HepG2 (cell line): ENCODE measurements around the gene MRPL28. TPM values are rescaled to one million over a fixed set of nuclear protein-coding genes. Genes with fewer than 3 reads are reported as not detected.
"Not testable (repeated sequence)": the region's sequence is repeated elsewhere in the genome, so short reads cannot be mapped to it uniquely, and the experiment has no call there.

Experiments used
- ATAC-seq: fragments of 200-7000 bp; cut with Tn5 transposase; 3 replicates; pipeline ENCODE4 v1.9.1; 2020; ENCODE audit warnings: mild to moderate bottlenecking, moderate library complexity
- BruUV-seq: library from RNA; stranded (reverse); fragments of 400-500 nt; replicated peaks from 2 replicates; lab custom pipeline; 2021; lab: Mats Ljungman, UMichigan
- CTCF ChIA-PET: fragments of 300-600 bp; formaldehyde crosslinking; extraction: SDS; loops from one replicate; lab custom pipeline; 2021; ENCODE audit warnings: low total read pairs, inconsistent platforms, low intra/inter-chr PET ratio; lab: Yijun Ruan, JAX
- POLR2A ChIA-PET: fragments of 350-600 bp; sonication (Branson Sonifier 250); formaldehyde crosslinking; loops from one replicate; lab custom pipeline; 2020; ENCODE audit warnings: antibody characterized with exemption, inconsistent platforms; lab: Yijun Ruan, JAX
- DNase-seq: peaks from one replicate; pipeline ENCODE4 v3.0.0-alpha.2; 2015; ENCODE audit warnings: low spot score
- FAIRE-seq: peaks from 3 replicates; lab custom pipeline; 2011; peaks lifted over from hg19 to GRCh38; lab: Jason Lieb, UNC
- H2AFZ ChIP-seq: one replicate; pipeline ENCODE4 v1.6.1; 2011; ENCODE audit warnings: low read length, inconsistent platforms
- H3K27ac ChIP-seq: fragments of 300-600 bp; 3 replicates; pipeline ENCODE4 v1.8.0; 2011; ENCODE audit warnings: mixed run types, mild to moderate bottlenecking, mixed read lengths, low read length, inconsistent platforms; ENCODE audit not compliant: insufficient read depth; ENCODE audit errors: extremely low read length
- H3K27me3 ChIP-seq, 2 experiments: fragments of 200-600 bp in 1 of 2; 2 replicates in 1 of 2; 3 replicates in 1 of 2; pipeline versions ENCODE4 v1.6.0 to v1.8.0; 2011; ENCODE audit warnings: low read length in 2 of 2, mild to moderate bottlenecking in 2 of 2, moderate library complexity in 2 of 2, inconsistent platforms in 1 of 2; ENCODE audit not compliant: insufficient read depth in 2 of 2, control insufficient read depth in 1 of 2
- H3K36me3 ChIP-seq, 2 experiments: fragments of 200-600 bp in 1 of 2; replicated peaks in 1 of 2; 2 replicates in 1 of 2; 3 replicates in 1 of 2; pipeline versions ENCODE4 v1.5.1 to v1.8.0; 2011; ENCODE audit warnings: low read length in 2 of 2, inconsistent platforms in 1 of 2; ENCODE audit not compliant: insufficient read depth in 2 of 2, control insufficient read depth in 1 of 2
- H3K4me1 ChIP-seq: 2 replicates; pipeline ENCODE4 v1.5.1; 2012; ENCODE audit warnings: low read length, inconsistent platforms; ENCODE audit not compliant: insufficient read depth
- H3K4me2 ChIP-seq: 2 replicates; pipeline ENCODE4 v1.6.0; 2011; ENCODE audit warnings: low read depth, low read length, inconsistent platforms
- H3K4me3 ChIP-seq, 3 experiments: fragments of 200-600 bp in 1 of 3; sonication (generic), shearing (Covaris generic) in 1 of 3; replicated peaks in 1 of 3; 2 replicates each; pipeline ENCODE4 v1.5.1; 2011 to 2016; ENCODE audit warnings: low read length in 3 of 3, inconsistent platforms in 2 of 3, low read depth in 2 of 3, mild to moderate bottlenecking in 2 of 3, control low read depth in 1 of 3, mixed read lengths in 1 of 3; ENCODE audit not compliant: insufficient read depth in 1 of 3
- H3K79me2 ChIP-seq: one replicate; pipeline ENCODE4 v1.6.1; 2011; ENCODE audit warnings: low read length, inconsistent platforms; ENCODE audit not compliant: insufficient read depth
- H3K9ac ChIP-seq: 2 replicates; pipeline ENCODE4 v1.6.0; 2011; ENCODE audit warnings: mild to moderate bottlenecking, low read depth, low read length, inconsistent platforms; ENCODE audit not compliant: insufficient read depth
- H3K9me3 ChIP-seq: 2 replicates; pipeline ENCODE4 v1.5.1; 2012; ENCODE audit warnings: mild to moderate bottlenecking, low read length
- H4K20me1 ChIP-seq: 2 replicates; pipeline ENCODE4 v1.6.0; 2011; ENCODE audit warnings: inconsistent platforms, mild to moderate bottlenecking, low read length, moderate library complexity; ENCODE audit not compliant: insufficient read depth
- BCL3 ChIP-seq: sonication (generic); formaldehyde crosslinking; IDR thresholded peaks from 2 replicates; pipeline ENCODE4 v1.5.1; 2020; ENCODE audit warnings: mild to moderate bottlenecking, missing genetic modification reagents, moderate library complexity
- BORCS8-MEF2B ChIP-seq: sonication (generic); formaldehyde crosslinking; IDR thresholded peaks from 2 replicates; pipeline ENCODE4 v1.8.0; 2022; ENCODE audit warnings: mild to moderate bottlenecking, missing genetic modification reagents
- HNF4A ChIP-seq: sonication (generic); formaldehyde crosslinking; IDR thresholded peaks from 2 replicates; pipeline ENCODE4 v1.4.0; 2020; ENCODE audit warnings: missing genetic modification reagents
- HOMEZ ChIP-seq: IDR thresholded peaks from 2 replicates; pipeline ENCODE4 v1.6.1; 2016; ENCODE audit warnings: low read depth
- MEF2D ChIP-seq: sonication (generic); formaldehyde crosslinking; IDR thresholded peaks from 2 replicates; pipeline ENCODE4 v1.5.1; 2020; ENCODE audit warnings: mild to moderate bottlenecking, missing genetic modification reagents
- THYN1 ChIP-seq: sonication (generic); formaldehyde crosslinking; IDR thresholded peaks from 2 replicates; pipeline ENCODE4 v1.8.1; 2023; ENCODE audit warnings: low read depth, mild to moderate bottlenecking, moderate library complexity, missing genetic modification reagents, borderline replicate concordance
- ZNF160 ChIP-seq: sonication (generic); formaldehyde crosslinking; IDR thresholded peaks from 2 replicates; pipeline ENCODE4 v1.8.0; 2022; ENCODE audit warnings: mild to moderate bottlenecking, inconsistent platforms, missing genetic modification reagents
- ZNF362 ChIP-seq: sonication (generic); formaldehyde crosslinking; IDR thresholded peaks from 2 replicates; pipeline ENCODE4 v1.4.0; 2020; ENCODE audit warnings: missing genetic modification reagents, mild to moderate bottlenecking, borderline replicate concordance
- ZNF546 ChIP-seq: sonication (generic); formaldehyde crosslinking; conservative IDR thresholded peaks from 2 replicates; pipeline ENCODE4 v1.8.1; 2023; ENCODE audit warnings: mild to moderate bottlenecking, missing genetic modification reagents
- ZNF563 ChIP-seq: sonication (generic); formaldehyde crosslinking; IDR thresholded peaks from 2 replicates; pipeline ENCODE4 v1.8.0; 2022; ENCODE audit warnings: mild to moderate bottlenecking, moderate library complexity, missing genetic modification reagents
- WGBS: methylation state at CpG from one replicate; pipeline ENCODE4 v1.1.6; 2017; ENCODE audit warnings: low lambda C conversion rate; 5-methylcytosine and 5-hydroxymethylcytosine counted together
- in situ Hi-C: cut with HindIII; loops from 2 replicates; pipeline ENCODE4 v1.10.0; 2017; ENCODE audit warnings: low pct_unique_long_range_greater_than_20kb; ENCODE audit not compliant: extremely low pct_ligation_motif_present
- intact Hi-C: fragments of 100-400 bp; cut with micrococcal nuclease; formaldehyde crosslinking; loops from one replicate; pipeline ENCODE4 v1.10.0; 2022; ENCODE audit not compliant: unreplicated experiment
- polyA plus RNA-seq, 8 experiments: library from polyadenylated mRNA; depleted of rRNA in 3 of 8; stranded (reverse) in 7 of 8; unstranded in 1 of 8; fragments of >200 nt; fragmentation: Illumina TruSeq in 4 of 8; extraction: Trizol in 4 of 8; gene quantifications; 2 replicates each; pipeline versions ENCODE4 v1.2.1 to v1.2.3, GENCODE V29; 2011 to 2016; ENCODE audit warnings: low read depth in 4 of 8, missing spikeins in 1 of 8, mixed read lengths in 1 of 8; ENCODE audit not compliant: insufficient read depth in 1 of 8
- total RNA-seq, 5 experiments: library from RNA; depleted of rRNA; stranded (reverse); fragments of >200 nt; fragmentation: Illumina TruSeq; extraction: Trizol; gene quantifications; 2 replicates each; pipeline ENCODE4 v1.2.3, GENCODE V29; 2016; ENCODE audit warnings: low read depth in 1 of 5

The MRPL28 gene
- total and polyA plus RNA-seq, 2 of the 13 experiments (the other 11 are each of a cell fraction or from before 2014, with no cell fraction given), result 114 to 135 TPM

GRCh38 chr16:362702-362999, 7.7 kb downstream of the MRPL28 start:
- ChIA-PET CTCF (interaction anchor here (0.5 to 1.4 kb wide), 4 partner anchors 59 to 297 kb away, joined by 3 to 8 read pairs (median 5); no protein-coding TSS in a partner anchor), POLR2A (interaction anchor here (1.0 to 2.7 kb wide), 4 partner anchors 8 to 21 kb away, joined by 3 to 15 read pairs (median 4); partner anchors contain the start of genes AXIN1 and MRPL28)
- not testable (repeated sequence) for H4K20me1 ChIP-seq, BruUV-seq, H3K79me2 ChIP-seq, H3K36me3 ChIP-seq, H2AFZ ChIP-seq, DNase-seq, H3K9me3 ChIP-seq, H3K27ac ChIP-seq, FAIRE-seq
- H3K4me3 ChIP-seq, result peak overlapping the region; percentile 8 to 73 (median 13); a peak in 3 of 6 replicates
- peaks cover 1 to 13% of the 10 kb centered on the region in 2 experiments; a peak in 4 of 5 replicates for H3K27me3 ChIP-seq
- H3K4me2 ChIP-seq, result peak overlapping the region; percentile 90
- no CpG with 5 or more reads among the region's 24 CpGs for WGBS
- TF ChIP-seq ZNF563 (CRISPR knock-in tag), result 0 out of 2 replicates have a peak, but pooled peaks have one; percentile 50
- intact Hi-C loops, result loop anchor here (1.0 to 5.0 kb wide), 3 partner anchors 90 to 245 kb away; partner anchors contain the start of gene LUC7L
- in situ Hi-C loops, result loop anchor here (5.0 kb wide), 1 partner anchor 90 kb away; no protein-coding TSS in a partner anchor
- peak overlapping the region; percentile 7; the same call in 1 of the 2 replicates for H3K9ac ChIP-seq
- ATAC-seq, result peak; percentile 7
- peaks cover 85% of the 10 kb centered on the region for H3K4me1 ChIP-seq

GRCh38 chr16:361872-362701, 8.3 kb downstream of the MRPL28 start:
- H3K4me1 ChIP-seq, result peaks cover 89% of the 10 kb centered on the region
- peak; percentile 60 for FAIRE-seq
- no peaks in the 10 kb centered on the region for H3K9me3 ChIP-seq
- DNase-seq, result peak; percentile 75
- BruUV-seq, result no TSS peak
- H2AFZ ChIP-seq, result no peak overlapping the region
- H3K79me2 ChIP-seq, result no peaks in the 10 kb centered on the region
- in situ Hi-C loops, result loop anchor here (5.0 kb wide), 1 partner anchor 90 kb away; no protein-coding TSS in a partner anchor
- 10% methylated on average over 2 of the region's 30 CpGs for WGBS
- H3K4me2 ChIP-seq, result peak overlapping the region; percentile 90
- H3K27ac ChIP-seq, result peak overlapping the region; percentile 45
- peak; percentile 79 for ATAC-seq
- POLR2A ChIA-PET, result interaction anchor here (1.0 to 2.7 kb wide), 4 partner anchors 9 to 20 kb away, joined by 3 to 15 read pairs (median 4); partner anchors contain the start of genes AXIN1 and MRPL28
- H3K36me3 ChIP-seq, result peaks cover 0 to 5% of the 10 kb centered on the region in 2 experiments; a peak in 1 of 5 replicates
- CTCF ChIA-PET, result interaction anchor here (0.5 to 1.4 kb wide), 4 partner anchors 58 to 296 kb away, joined by 3 to 8 read pairs (median 5); no protein-coding TSS in a partner anchor
- H3K4me3 ChIP-seq, result peak overlapping the region; percentile 8 to 73 (median 13); a peak in 2 of 6 replicates
- H3K27me3 ChIP-seq, result peaks cover 1 to 13% of the 10 kb centered on the region in 2 experiments; a peak in 4 of 5 replicates
- intact Hi-C loops, result loop anchor here (1.0 to 5.0 kb wide), 3 partner anchors 90 to 245 kb away; partner anchors contain the start of gene LUC7L
- H4K20me1 ChIP-seq, result no peaks in the 10 kb centered on the region
- peak overlapping the region; percentile 7; the same call in 1 of the 2 replicates for H3K9ac ChIP-seq
- TF ChIP-seq MEF2D (CRISPR knock-in tag), result peak; percentile 80
- TF ChIP-seq ZNF362 (CRISPR knock-in tag), result peak; percentile 59; the same call in 1 of the 2 replicates
- peak; percentile 83 for TF ChIP-seq HNF4A
- TF ChIP-seq BCL3, result no peak; the same call in 1 of the 2 replicates
- TF ChIP-seq ZNF160 (CRISPR knock-in tag), result no peak
- TF ChIP-seq ZNF546 (CRISPR knock-in tag), result no peak
- TF ChIP-seq BORCS8-MEF2B (CRISPR knock-in tag), result peak; percentile 74
- TF ChIP-seq HOMEZ (CRISPR knock-in tag), result no peak; the same call in 1 of the 2 replicates
- no peak for TF ChIP-seq THYN1 (CRISPR knock-in tag)
